Bronchial epithelial cell (primary cell): Measurements from ENCODE around the gene ILDR1. TPM values are rescaled to one million over a fixed set of nuclear protein-coding genes. Genes with fewer than 3 reads are reported as not detected.

Experiments
- DNase-seq: peaks from one replicate; pipeline ENCODE4 v3.0.0-alpha.2; 2010; ENCODE audit warnings: low read depth
- FAIRE-seq: peaks from 2 replicates; lab custom pipeline; 2011; peaks lifted over from hg19 to GRCh38; lab: Jason Lieb, UNC
- H3K27me3 ChIP-seq: 2 replicates; pipeline ENCODE4 v1.5.1; 2011; ENCODE audit warnings: low read length; ENCODE audit not compliant: control insufficient read depth, insufficient read depth
- H3K36me3 ChIP-seq: 2 replicates; pipeline ENCODE4 v1.5.1; 2011; ENCODE audit warnings: low read length; ENCODE audit not compliant: control insufficient read depth, insufficient read depth
- H3K4me3 ChIP-seq: 2 replicates; pipeline ENCODE4 v1.5.1; 2011; ENCODE audit warnings: mild to moderate bottlenecking, low read depth, low read length, control low read depth
- total RNA-seq: library from RNA; depleted of rRNA; stranded (reverse); fragments of >200 nt; gene quantifications from 2 replicates; pipeline ENCODE4 v1.2.1, GENCODE V29; 2014
- TF ChIP-seq, protein P1 (sequence below): IDR thresholded peaks from 2 replicates; pipeline ENCODE4 v1.5.1; 2011; ENCODE audit warnings: mild to moderate bottlenecking, moderate library complexity, low read length, control low read depth, inconsistent platforms; ENCODE audit not compliant: insufficient read depth, severe bottlenecking

The ILDR1 gene
- total RNA-seq, 1 donor from 2014 or later = 1.6 TPM

DNA sequence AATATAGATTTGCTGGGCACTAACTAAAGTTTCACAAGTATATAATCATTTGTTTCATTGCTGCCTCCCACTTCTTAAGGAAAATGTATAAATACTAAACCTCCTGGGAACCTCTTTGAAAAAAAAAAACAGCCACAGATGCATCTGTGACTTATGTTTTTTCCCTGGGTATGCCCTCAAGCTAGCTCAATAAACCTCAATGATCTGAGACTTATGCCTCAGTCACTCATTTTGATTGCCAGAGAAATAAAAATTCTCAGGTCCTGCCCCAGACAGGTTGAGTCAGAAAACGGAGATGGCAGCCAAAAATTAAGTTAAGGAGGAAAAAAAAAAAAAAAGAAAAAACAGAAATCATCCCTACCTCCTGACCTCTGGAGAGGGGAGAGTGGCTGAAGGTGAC, 22.1 kb downstream of the ILDR1 start:
- FAIRE-seq (no peak), DNase-seq (no peak)
- H3K27me3 ChIP-seq = no peaks in the 10 kb centered on the region
- TF ChIP-seq, protein P1, sequence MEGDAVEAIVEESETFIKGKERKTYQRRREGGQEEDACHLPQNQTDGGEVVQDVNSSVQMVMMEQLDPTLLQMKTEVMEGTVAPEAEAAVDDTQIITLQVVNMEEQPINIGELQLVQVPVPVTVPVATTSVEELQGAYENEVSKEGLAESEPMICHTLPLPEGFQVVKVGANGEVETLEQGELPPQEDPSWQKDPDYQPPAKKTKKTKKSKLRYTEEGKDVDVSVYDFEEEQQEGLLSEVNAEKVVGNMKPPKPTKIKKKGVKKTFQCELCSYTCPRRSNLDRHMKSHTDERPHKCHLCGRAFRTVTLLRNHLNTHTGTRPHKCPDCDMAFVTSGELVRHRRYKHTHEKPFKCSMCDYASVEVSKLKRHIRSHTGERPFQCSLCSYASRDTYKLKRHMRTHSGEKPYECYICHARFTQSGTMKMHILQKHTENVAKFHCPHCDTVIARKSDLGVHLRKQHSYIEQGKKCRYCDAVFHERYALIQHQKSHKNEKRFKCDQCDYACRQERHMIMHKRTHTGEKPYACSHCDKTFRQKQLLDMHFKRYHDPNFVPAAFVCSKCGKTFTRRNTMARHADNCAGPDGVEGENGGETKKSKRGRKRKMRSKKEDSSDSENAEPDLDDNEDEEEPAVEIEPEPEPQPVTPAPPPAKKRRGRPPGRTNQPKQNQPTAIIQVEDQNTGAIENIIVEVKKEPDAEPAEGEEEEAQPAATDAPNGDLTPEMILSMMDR = no peak
- H3K4me3 ChIP-seq = no peak overlapping the region
- peaks cover 2% of the 10 kb centered on the region for H3K36me3 ChIP-seq

DNA sequence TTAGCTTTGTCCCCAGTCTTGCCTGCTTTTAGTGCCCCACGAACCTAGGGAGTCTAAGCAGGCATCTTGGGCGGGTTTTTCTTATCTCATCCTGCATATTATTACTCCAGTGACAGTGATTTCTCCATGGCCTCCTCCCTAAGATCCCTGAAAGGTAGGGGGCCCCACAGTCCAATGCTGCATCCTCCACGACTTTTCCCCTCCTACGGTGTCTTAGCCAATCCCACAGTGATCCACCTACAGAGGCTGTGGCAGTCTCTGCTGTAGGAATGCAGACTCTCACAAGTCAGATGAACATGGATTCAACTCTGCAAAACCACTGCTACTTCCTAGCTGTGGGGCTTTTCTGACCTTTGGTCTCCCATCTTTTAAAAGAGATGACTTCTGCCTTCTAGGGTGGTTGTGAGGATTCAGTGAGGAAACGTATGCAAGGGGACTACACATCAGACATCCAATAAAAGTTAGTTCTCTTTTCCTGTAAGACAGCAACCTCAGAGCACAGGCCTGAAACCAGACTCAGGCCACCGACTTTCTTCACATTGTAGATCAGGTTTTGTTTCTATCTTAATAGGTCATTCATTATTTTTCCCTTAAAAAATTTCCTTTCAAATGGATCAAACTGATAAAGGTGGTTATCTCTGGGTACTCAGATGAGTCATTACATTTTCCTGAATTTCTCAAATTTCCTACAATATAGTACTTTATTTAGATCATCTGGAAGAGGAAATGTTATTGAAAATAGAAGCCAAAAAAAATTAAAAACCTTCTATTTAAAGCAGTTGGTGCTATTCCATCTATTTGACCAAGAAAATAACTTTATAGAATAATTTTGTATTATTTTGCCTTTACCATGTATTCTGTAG, 23.2 kb downstream of the ILDR1 start:
- TF ChIP-seq, protein P1 = no peak
- FAIRE-seq = no peak
- no peak for DNase-seq
- Histone ChIP-seq H3K27me3 (no peaks in the 10 kb centered on the region), H3K4me3 (no peak overlapping the region), H3K36me3 (peaks cover 2% of the 10 kb centered on the region)

DNA sequence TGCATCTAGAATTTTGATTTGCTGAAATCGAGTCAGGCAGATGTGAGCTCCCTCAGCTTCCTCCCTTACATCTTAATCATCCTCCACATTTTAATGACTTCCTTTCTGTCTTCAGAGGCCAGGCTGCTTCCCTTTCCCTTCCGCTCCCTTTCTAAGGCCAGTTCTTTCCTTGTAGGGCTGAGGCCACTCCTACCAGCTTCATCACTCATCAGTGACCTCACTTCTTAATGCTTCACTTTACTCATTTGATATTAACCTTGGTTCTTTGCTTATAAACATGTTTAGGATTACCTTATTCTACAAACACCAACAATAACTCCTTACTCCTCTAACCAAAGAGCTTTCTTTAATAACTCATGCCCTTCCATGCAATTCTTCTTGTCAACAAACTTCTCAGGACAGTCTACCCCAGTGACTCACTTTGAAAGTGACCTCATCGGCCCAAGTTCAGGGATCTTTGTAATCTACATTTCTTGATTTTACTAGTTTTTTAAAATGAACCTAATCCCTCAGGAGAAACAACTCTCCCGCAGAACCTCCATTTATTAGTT, 23.9 kb downstream of the ILDR1 start:
- Histone ChIP-seq H3K4me3 (no peak overlapping the region), H3K27me3 (no peaks in the 10 kb centered on the region), H3K36me3 (peaks cover 2% of the 10 kb centered on the region)
- FAIRE-seq = no peak
- DNase-seq = peak; percentile 74
- TF ChIP-seq, protein P1 = no peak

DNA sequence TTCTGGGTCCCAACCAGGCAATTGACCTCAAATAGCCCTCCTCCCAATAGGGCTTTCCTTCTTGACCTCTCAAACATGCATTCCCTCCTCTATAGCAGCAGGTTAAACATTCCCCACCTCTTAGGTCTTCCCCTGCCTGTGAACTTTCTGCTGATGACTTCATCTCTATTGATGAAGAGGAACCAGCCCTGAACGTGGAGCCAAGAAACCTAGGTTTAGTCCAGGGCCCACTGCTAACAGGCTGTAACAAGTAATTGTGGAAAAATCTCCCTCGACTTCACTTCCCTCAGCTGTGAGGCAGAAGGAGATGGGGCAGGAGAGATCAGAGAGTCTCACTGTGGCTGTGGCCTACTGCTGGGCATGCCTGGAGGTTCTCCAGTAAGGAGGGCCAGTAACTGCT, 24.7 kb downstream of the ILDR1 start:
- no peak overlapping the region for H3K4me3 ChIP-seq
- TF ChIP-seq, protein P1 = no peak
- no peaks in the 10 kb centered on the region for H3K27me3 ChIP-seq
- peaks cover 2% of the 10 kb centered on the region for H3K36me3 ChIP-seq
- FAIRE-seq (no peak), DNase-seq (no peak)

DNA sequence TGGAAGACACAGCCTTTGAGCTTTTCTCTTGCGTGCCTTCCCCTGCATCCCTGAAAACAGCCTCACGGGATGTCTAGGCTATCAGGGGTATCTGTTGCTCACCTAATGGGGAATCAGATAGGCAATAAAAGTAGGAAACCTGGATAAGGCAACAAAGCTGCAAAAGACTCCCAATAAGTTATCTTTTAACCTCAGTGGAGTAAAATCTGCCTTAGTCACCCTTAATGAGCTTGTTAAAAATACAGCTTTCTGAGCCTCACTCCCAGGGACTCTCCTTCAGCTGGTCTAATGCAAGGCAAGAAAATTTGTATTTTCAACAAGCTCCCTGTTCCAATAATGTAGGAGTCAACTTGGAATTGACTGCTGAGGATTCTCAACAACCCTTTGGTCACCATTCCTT, 25.6 kb downstream of the ILDR1 start:
- TF ChIP-seq, protein P1 = no peak
- Histone ChIP-seq H3K36me3 (peaks cover 2% of the 10 kb centered on the region), H3K27me3 (no peaks in the 10 kb centered on the region), H3K4me3 (no peak overlapping the region)
- DNase-seq (no peak), FAIRE-seq (no peak)
